GM18498 (cell line): ENCODE data around the gene TMEM109.

Experiments used
- ATAC-seq: cut with Tn5 transposase; IDR thresholded peaks from one replicate; pipeline ENCODE4 v1.9.1; 2021; ENCODE audit warnings: mild to moderate bottlenecking, moderate library complexity; ENCODE audit not compliant: unreplicated experiment

The TMEM109 gene

DNA sequence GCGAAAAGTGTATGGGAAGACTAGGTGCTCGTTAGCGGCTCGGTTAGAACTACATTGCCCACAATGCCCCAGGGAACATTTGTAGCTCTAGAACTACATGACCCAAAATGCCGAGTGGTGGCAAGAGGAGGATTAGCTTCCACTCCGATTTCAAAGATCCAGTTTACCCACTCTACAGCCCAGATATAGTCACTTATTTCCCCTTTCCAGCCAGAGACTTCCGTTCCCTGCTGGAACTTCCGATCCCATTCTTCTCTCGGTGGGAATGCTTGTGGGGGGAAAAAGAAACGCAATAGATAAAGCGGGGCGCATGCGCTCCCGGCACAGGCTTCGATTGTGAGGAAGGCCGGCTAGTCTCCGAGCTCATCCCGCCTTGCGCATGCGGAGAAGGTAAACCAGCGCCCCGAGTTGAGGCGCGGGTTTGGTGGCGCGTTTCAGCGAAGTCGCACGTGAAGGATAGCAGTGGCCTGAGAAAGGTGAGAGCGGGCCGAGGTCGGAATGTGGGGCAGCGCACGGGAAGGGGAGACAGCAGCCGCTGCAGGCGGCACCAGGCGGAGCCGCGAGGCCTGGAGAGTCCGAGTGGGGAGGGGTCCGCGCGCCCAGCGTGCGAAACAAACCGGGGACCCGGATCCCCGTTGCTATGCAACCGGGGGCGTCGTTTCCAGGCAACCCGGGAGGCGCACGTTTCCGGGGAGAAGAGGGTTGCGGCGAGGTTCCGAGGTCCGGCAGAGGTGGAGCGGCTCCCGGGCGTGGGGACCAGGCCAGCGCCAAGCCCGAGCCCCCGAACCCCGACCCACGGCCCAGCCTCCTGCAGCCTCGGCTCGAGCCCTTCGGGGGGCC, at the start of gene TMEM109:
TMEM109 (plus strand) TSS at position 366 of the 840 bp plus-strand sequence. CDS start 5,536 bp downstream, outside the sequence.
- peak; percentile 46 for ATAC-seq

- no peak for ATAC-seq
These were observed 49.0 kb upstream of the TMEM109 start for GRCh38 chr11:60864856-60865513.

GRCh38 chr11:60866911-60867870, 46.8 kb upstream of the TMEM109 start, which contains the start of gene ZP1:
Gene ZP1, plus strand, starts transcription at chr11:60867542. Its CDS starts 20 bp downstream, at chr11:60867562.
- ATAC-seq: no peak

DNA sequence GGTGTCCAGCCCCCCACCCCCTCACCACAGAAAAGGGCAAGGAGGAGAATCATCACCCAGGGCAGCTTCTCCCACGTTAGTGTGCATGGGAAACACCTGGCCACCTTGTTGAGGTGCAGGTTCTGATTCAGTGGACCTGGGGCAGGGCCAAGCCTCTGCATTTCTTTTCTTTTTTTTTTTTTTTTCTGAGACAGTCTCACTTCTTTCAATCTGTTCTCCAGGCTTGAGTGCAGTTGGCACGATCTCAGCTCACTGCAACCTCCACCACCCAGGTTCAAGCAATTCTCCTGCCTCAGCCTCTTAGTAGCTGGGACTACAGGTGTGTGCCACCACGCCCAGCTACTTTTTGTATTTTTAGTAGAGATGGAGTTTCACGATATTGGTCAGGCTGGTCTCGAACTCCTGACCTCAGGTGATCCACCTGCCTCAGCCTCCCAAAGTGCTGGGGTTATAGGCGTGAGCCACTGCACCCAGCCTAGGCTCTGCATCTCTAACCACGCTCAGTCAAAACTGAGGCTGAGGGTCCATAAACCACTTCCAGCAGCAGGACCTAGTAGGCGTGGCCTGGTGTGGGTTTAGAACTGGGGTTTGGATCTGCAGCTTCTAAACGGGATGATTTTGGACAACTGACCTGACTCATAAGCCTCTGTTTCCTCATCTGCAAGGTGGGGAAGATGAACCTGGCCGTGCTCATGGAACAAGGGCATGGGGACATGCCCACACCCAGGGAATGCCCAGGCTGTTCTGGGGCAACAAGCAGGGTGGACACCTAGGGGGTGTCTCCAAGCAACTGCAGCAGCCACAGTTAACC, 45.9 kb upstream of the TMEM109 start:
- ATAC-seq: no peak

DNA sequence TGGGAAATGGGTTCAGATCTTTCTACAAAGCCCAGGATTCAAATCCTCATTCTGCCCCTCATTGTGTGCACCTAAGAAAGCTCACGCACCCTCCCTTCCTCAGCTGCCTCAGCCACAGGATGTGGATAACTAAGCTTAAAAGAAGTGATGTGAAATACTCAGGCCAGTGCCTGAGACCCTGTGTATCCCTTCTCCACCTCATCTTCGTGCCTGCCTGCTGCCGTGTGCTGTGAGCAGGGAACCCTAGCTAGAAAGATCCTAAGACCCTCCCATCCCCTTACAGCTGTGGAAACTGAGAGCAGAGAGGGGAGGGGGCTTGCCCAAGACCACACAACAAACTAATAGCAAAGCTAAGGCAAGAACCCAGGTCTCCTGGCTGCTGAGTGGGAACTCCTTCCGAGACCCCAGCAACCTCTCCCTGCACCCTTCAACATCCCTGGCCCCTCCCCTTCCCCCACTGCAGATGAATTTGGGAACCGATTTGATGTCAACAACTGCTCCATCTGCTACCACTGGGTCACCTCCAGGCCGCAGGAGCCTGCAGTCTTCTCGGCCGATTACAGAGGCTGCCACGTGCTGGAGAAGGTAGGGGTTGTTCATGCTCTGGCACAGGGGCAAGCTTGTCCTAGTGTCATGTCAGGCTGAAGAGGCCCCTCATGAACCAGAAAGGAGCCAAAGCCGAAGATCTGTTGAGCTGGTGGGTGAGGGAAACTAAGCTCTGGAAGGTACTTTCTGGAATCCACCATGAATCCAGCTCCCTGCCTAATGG, 45.1 kb upstream of the TMEM109 start:
- ATAC-seq: no peak

DNA sequence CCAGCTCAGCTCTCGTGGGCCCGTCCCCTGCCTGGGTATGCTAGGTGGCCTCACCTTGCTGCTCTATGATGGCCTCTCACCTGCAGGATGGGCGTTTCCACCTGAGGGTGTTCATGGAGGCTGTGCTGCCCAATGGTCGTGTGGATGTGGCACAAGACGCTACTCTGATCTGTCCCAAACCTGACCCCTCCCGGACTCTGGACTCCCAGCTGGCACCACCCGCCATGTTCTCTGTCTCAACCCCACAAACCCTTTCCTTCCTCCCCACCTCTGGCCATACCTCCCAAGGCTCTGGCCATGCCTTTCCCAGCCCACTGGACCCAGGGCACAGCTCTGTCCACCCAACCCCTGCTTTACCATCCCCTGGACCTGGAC, 44.5 kb upstream of the TMEM109 start:
- ATAC-seq: no peak

GRCh38 chr11:60870276-60870675, 43.7 kb upstream of the TMEM109 start:
- no peak for ATAC-seq

DNA sequence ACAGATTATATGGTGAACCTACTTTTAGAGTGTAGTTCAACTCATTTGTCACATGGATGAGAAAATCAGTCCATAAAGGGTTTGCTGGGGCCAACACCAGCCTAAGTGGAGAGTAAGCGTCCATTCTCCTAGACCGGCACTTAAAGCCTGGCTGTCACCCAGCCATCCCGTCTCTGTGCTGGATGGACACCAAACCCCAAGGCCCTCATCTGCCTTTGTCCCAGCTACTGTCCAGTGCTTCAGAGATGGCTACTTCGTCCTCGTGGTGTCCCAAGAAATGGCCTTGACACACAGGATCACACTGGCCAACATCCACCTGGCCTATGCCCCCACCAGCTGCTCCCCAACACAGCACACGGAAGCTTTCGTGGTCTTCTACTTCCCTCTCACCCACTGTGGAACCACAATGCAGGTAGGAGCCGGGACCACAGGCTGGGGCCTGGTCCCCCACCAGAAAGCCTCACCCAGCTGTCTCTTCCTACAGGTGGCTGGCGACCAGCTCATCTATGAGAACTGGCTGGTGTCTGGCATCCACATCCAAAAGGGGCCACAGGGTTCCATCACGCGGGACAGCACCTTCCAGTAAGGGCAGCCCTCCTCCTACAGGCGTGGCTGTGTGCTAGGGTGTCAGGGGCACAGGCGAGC, 43.1 kb upstream of the TMEM109 start:
- ATAC-seq: no peak

DNA sequence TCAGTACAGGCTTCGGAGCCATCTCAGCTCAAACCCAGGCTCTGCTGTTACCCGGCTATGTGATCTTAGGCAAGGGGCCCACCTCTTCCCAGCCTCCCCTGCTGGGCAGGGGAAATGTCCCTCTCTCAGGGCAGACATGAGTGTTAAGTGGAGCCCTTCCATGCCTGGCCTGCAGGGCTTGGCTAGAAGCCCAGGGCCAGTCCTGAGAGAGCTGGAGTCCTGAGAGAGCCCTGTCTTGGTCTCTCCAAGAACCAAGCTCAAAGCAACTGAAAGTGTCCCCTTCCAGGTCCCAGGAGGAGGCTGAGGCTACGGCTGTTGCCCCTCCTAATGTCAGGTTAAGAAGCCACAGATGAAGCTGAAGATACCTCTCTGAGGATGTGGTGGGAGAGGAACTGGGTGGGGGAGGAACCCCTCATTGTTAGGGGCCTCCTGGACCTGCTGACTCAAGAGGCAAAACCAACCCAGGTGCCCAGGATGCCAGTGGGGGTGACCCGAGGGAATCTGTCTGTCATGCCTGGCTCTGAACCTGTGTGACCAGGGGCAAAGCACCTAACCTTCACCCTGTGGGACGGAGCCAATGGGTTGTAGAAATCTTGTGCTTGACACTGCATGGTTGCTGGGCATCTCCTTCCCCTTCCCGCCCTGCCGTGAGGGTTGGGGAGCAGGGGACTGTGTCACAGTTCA, 42.4 kb upstream of the TMEM109 start:
- no peak for ATAC-seq

DNA sequence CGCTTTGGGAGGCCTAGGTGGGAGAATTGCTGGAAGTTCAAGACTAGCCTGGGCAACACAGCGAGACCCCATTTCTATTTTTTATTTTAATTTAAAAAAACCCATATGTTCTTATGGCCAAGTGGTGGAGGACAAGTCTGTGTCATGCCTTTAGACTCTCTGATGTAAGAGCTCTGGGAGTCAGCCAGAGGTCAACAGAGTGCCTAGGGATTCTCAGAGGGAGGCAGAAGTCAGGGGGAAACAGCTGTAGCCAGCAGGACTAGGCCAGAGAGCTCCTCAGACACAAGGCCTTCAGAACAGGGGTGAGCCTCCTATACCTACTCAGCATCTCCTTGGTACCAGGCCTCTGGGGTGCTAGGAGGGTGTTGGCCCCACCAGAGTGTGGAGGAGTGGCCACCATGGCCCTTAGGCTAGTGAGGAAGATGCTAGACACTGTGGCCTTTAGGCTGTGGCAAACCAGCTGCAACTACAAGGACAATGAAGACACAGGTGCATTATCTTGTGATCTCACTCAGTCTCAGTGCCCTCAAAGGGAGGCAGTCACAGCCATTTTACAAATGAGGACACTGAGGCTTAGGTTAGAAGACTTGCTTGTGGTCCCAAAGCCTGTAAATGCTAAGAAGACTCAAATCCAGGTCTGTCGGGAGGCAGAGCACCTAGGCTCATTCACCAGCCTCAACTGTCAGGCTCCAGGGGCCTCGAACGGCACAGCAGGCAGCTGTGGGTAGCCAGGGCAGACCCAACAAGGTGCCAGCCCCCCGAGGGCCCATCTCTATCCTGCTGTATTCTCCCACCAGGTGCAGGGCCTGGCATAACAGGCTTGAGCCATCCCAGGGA, 41.6 kb upstream of the TMEM109 start:
- ATAC-seq: no peak

DNA sequence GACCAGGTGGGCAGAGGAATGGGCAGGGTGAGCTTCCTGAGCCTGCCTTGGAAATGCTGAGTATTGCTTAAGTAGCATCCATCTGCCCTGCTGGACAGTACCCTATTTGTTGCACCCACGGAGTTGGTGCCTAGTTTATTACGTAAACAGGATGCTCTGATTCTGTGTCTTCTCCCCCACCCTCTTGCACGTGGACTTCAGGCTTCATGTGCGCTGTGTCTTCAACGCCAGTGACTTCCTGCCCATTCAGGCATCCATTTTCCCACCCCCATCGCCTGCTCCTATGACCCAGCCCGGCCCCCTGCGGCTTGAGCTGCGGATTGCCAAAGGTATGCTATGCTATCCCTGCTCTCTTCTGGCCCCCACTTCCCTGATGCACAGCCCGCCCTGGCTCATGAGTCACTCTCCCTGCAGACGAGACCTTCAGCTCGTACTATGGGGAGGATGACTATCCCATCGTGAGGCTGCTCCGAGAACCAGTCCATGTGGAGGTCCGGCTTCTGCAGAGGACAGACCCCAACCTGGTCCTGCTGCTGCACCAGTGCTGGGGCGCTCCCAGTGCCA, 40.9 kb upstream of the TMEM109 start:
- ATAC-seq: no peak

DNA sequence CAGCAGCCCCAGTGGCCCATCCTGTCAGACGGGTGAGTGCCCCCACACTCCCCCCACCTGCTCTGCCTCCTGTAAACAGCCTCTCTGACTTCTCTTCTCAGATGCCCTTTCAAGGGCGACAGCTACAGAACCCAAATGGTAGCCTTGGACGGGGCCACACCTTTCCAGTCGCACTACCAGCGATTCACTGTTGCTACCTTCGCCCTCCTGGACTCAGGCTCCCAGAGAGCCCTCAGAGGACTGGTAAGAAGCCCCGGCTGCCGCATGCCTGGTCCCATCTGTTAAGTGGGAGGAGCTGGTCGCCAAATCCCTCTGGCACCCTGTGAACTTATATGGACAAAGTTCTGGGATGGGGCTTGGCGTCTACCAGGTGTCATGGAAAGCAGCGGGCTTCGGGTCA, 40.4 kb upstream of the TMEM109 start:
- ATAC-seq: no peak

DNA sequence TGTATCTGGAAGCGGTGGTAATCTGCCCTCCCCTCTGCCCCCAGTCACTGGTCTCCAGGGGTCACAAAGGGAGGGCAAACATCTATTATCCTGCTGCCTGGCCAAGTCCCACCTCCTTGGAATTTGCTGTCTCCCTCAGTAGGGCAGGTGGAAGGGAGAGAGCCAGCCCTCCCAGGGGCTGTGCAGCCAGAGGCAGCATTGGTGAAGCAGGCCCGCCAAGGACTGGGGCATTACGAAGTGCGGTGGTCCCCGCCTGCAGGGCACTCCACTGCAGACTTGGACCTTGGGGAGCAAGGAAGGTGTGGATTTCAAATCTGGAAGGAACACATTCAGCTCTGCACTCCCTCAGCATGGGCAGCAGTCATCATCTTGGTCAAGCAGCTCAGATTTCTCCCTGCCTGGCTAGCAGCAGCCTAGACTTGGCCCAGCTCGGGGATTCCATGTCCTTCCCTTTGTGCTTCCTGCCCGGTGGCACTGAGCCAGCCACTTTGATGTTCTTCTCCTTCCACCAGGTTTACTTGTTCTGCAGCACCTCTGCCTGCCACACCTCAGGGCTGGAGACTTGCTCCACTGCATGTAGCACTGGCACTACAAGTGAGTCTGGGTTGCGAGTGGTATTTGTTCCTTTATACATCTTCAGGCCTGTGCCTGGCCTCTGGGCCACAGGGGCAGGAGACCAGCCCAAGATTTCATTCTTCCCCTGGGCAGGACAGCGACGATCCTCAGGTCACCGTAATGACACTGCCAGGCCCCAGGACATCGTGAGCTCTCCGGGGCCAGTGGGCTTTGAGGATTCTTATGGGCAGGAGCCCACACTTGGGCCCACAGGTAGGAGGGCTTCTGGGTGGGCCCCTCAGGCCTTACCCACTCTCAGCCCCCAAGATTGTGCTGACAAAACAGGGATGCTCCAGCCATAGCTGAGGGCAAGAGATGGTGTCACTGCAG, 39.3 kb upstream of the TMEM109 start:
- ATAC-seq: no peak

DNA sequence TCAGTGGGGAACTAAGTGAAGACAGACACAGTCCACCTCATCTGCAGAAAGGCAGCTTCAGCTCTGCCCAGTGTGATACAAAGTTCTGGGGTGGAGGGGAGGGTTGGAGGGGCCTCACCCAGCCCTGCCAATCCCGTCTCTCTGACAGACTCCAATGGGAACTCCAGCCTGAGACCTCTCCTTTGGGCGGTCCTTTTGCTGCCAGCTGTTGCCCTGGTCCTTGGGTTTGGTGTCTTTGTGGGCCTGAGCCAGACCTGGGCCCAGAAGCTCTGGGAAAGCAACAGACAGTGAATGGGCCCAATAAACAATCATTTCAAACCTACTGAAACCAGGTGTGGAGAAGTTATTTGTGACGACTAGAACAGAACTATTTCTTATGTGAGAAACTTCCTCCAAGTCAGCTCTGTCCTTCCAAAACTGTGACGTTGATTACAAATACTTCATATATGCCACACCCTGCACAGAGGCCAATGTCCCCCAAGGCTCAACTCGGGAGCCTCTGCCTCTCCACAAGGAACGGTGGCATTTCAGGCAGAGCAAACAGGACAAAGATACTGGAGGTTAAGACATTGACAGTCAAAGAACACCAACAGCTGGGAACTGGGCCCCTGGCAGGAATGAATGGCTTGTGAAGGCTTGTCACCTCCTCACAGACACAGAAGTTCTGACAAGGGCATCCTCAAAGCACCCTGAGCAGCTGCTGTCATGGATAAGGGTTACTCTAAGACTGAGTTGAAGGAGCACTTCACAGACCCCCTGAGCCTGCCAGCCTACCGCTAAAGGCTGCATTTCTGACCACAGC, 38.4 kb upstream of the TMEM109 start:
- ATAC-seq: no peak

GRCh38 chr11:60876168-60876485, 37.8 kb upstream of the TMEM109 start:
- no peak for ATAC-seq
